Activated CD4-positive, alpha-beta T cell treated with anti-CD3 and anti-CD28 coated beads for 36 hours (primary cell): Measurements from ENCODE around the gene CYP20A1. TPM values are rescaled to one million over a fixed set of nuclear protein-coding genes. Genes with fewer than 3 reads are reported as not detected.
A peak's percentile ranks its signal among the peaks of the same experiment; 100 is the strongest.
"Not testable (repeated sequence)": the region's sequence is repeated elsewhere in the genome, so short reads cannot be mapped to it uniquely, and the experiment has no call there.

Experiments used
- ATAC-seq: fragments of 200-7000 bp; cut with Tn5 transposase; one replicate; pipeline ENCODE4 v1.10.0; 2021; ENCODE audit warnings: mild to moderate bottlenecking, moderate library complexity
- CTCF ChIA-PET: fragments of 350-600 bp; sonication (Branson Sonifier 250); formaldehyde crosslinking; loops from one replicate; lab custom pipeline; 2021; ENCODE audit warnings: antibody characterized with exemption; lab: Charles Lee
- POLR2A ChIA-PET: fragments of 350-600 bp; sonication (Branson Sonifier 250); formaldehyde crosslinking; loops from one replicate; lab custom pipeline; 2021; ENCODE audit warnings: antibody characterized with exemption, inconsistent platforms; lab: Charles Lee
- DNase-seq: peaks from one replicate; pipeline ENCODE4 v3.0.0-alpha.2; 2020
- H3K27ac Mint-ChIP-seq: one replicate; pipeline ENCODE4 v1.8.0; 2021; ENCODE audit warnings: mixed read lengths
- H3K27me3 Mint-ChIP-seq: one replicate; pipeline ENCODE4 v1.8.0; 2021; ENCODE audit warnings: mixed read lengths
- H3K36me3 Mint-ChIP-seq: one replicate; pipeline ENCODE4 v1.8.0; 2021; ENCODE audit warnings: low read depth, mixed read lengths
- H3K4me1 Mint-ChIP-seq: one replicate; pipeline ENCODE4 v1.8.0; 2021; ENCODE audit warnings: mixed read lengths
- H3K4me3 Mint-ChIP-seq: one replicate; pipeline ENCODE4 v1.8.0; 2021; ENCODE audit warnings: mild to moderate bottlenecking, moderate library complexity, mixed read lengths
- H3K9me3 Mint-ChIP-seq: one replicate; pipeline ENCODE4 v1.8.0; 2021; ENCODE audit warnings: low read depth, mixed read lengths
- intact Hi-C, 2 experiments: fragments of 100-400 bp; cut with DNase I in 1 of 2; cut with micrococcal nuclease in 1 of 2; formaldehyde crosslinking; loops; one replicate each; pipeline versions ENCODE4 v1.14.2 to v1.15.1; 2022 to 2024; cut with DNase I, micrococcal nuclease
- total RNA-seq, 2 experiments: library from RNA; stranded (reverse); gene quantifications; one replicate each; pipeline ENCODE4 v1.2.3, GENCODE V29; 2021

Gene CYP20A1
- total RNA-seq, 2 experiments from 2014 or later: 19.0 to 23.3 TPM

GRCh38 chr2:203237346-203238238 is 1.2 kb upstream of the CYP20A1 start:
- ChIA-PET CTCF (interaction anchor here (1.2 to 1.6 kb wide), 2 partner anchors 12 to 648 kb away, joined by 4 to 9 read pairs; no protein-coding TSS in a partner anchor), POLR2A (interaction anchor here (0.6 kb wide), 1 partner anchor 923 kb away, joined by 3 read pairs; no protein-coding TSS in a partner anchor)
- Mint-ChIP-seq H3K4me1 (peaks cover 22% of the 10 kb centered on the region), H3K27me3 (no peaks in the 10 kb centered on the region), H3K27ac (peak overlapping the region; percentile 73), H3K4me3 (peak overlapping the region; percentile 93), H3K36me3 (peaks cover 21% of the 10 kb centered on the region), H3K9me3 (no peaks in the 10 kb centered on the region)
- DNase-seq (no peak), ATAC-seq (no peak)
- intact Hi-C loops: loop anchor here (1.0 to 10.0 kb wide), 8 partner anchors 91 to 1457 kb away; partner anchors contain the start of genes ABI2 (in 1 of the 2), ALS2 (in 1 of the 2), FAM117B (in 1 of the 2) and ICA1L (in 1 of the 2)

- H3K27me3 Mint-ChIP-seq: no peaks in the 10 kb centered on the region
- peaks cover 27% of the 10 kb centered on the region for H3K36me3 Mint-ChIP-seq
- DNase-seq: no peak
- no peaks in the 10 kb centered on the region for H3K9me3 Mint-ChIP-seq
- peak overlapping the region; percentile 100 for H3K27ac Mint-ChIP-seq
- peak overlapping the region; percentile 93 for H3K4me3 Mint-ChIP-seq
- POLR2A ChIA-PET: interaction anchor here (0.6 kb wide), 1 partner anchor 923 kb away, joined by 3 read pairs; no protein-coding TSS in a partner anchor
- intact Hi-C loops: loop anchor here (1.0 to 10.0 kb wide), 8 partner anchors 90 to 1457 kb away; partner anchors contain the start of genes ABI2 (in 1 of the 2), ALS2 (in 1 of the 2), FAM117B (in 1 of the 2) and ICA1L (in 1 of the 2)
- CTCF ChIA-PET: interaction anchor here (1.2 to 1.6 kb wide), 2 partner anchors 13 to 649 kb away, joined by 4 to 9 read pairs; no protein-coding TSS in a partner anchor
- ATAC-seq: no peak
- peaks cover 28% of the 10 kb centered on the region for H3K4me1 Mint-ChIP-seq
Observed at GRCh38 chr2:203238292-203238703, 520 bp upstream of the CYP20A1 start.

GRCh38 chr2:203240491-203240890 is 1.7 kb downstream of the CYP20A1 start:
- intact Hi-C loops: no loop called here
- H3K27ac Mint-ChIP-seq: peak overlapping the region; percentile 100
- no peaks in the 10 kb centered on the region for H3K27me3 Mint-ChIP-seq
- H3K9me3 Mint-ChIP-seq: no peaks in the 10 kb centered on the region
- CTCF ChIA-PET: interaction anchor here (0.7 to 1.6 kb wide), 4 partner anchors 8 to 666 kb away, joined by 3 to 7 read pairs (median 3); no protein-coding TSS in a partner anchor
- H3K4me1 Mint-ChIP-seq: peaks cover 34% of the 10 kb centered on the region
- peaks cover 37% of the 10 kb centered on the region for H3K36me3 Mint-ChIP-seq
- no peak for ATAC-seq
- POLR2A ChIA-PET: interaction anchor here (1.7 kb wide), 1 partner anchor 330 kb away, joined by 4 read pairs; no protein-coding TSS in a partner anchor
- H3K4me3 Mint-ChIP-seq: peak overlapping the region; percentile 93
- DNase-seq: no peak

- H3K27ac Mint-ChIP-seq: peak overlapping the region; percentile 67
Observed at GRCh38 chr2:203242518-203242917, 3.7 kb downstream of the CYP20A1 start.

GRCh38 chr2:203246646-203247045 is 7.8 kb downstream of the CYP20A1 start:
- H3K9me3 Mint-ChIP-seq: no peaks in the 10 kb centered on the region
- ChIA-PET POLR2A (no interaction called here), CTCF (no interaction called here)
- DNase-seq: no peak
- H3K27ac Mint-ChIP-seq: no peak overlapping the region
- ATAC-seq: no peak
- peaks cover 19% of the 10 kb centered on the region for H3K4me1 Mint-ChIP-seq
- peaks cover 39% of the 10 kb centered on the region for H3K36me3 Mint-ChIP-seq
- intact Hi-C loops: no loop called here
- H3K4me3 Mint-ChIP-seq: no peak overlapping the region
- H3K27me3 Mint-ChIP-seq: no peaks in the 10 kb centered on the region

More at GRCh38 chr2:203242518-203242917, 3.7 kb downstream of the CYP20A1 start:
- Mint-ChIP-seq H3K4me3 (no peak overlapping the region), H3K36me3 (peaks cover 44% of the 10 kb centered on the region), H3K27me3 (no peaks in the 10 kb centered on the region), H3K4me1 (peaks cover 37% of the 10 kb centered on the region), H3K9me3 (no peaks in the 10 kb centered on the region)
- ATAC-seq (no peak), DNase-seq (no peak)
- CTCF ChIA-PET: interaction anchor here (0.7 to 1.3 kb wide), 2 partner anchors 9 to 525 kb away, joined by 3 to 4 read pairs; no protein-coding TSS in a partner anchor
- intact Hi-C loops: no loop called here
- POLR2A ChIA-PET: no interaction called here

- ATAC-seq (no peak), DNase-seq (no peak)
- H3K27ac Mint-ChIP-seq: peak overlapping the region; percentile 14
- CTCF ChIA-PET: no interaction called here
- peaks cover 48% of the 10 kb centered on the region for H3K36me3 Mint-ChIP-seq
- no peaks in the 10 kb centered on the region for H3K9me3 Mint-ChIP-seq
- no peaks in the 10 kb centered on the region for H3K27me3 Mint-ChIP-seq
- no peaks in the 10 kb centered on the region for H3K4me1 Mint-ChIP-seq
- no peak overlapping the region for H3K4me3 Mint-ChIP-seq
- intact Hi-C loops: no loop called here
- POLR2A ChIA-PET: no interaction called here
Observed at GRCh38 chr2:203252818-203253217, 14.0 kb downstream of the CYP20A1 start.

- CTCF ChIA-PET: not testable (repeated sequence)
Observed at GRCh38 chr2:203253422-203254095, 14.7 kb downstream of the CYP20A1 start.

GRCh38 chr2:203261326-203262159 is 22.7 kb downstream of the CYP20A1 start:
- H3K9me3 Mint-ChIP-seq: no peaks in the 10 kb centered on the region
- ChIA-PET POLR2A (no interaction called here), CTCF (interaction anchor here (0.7 to 0.9 kb wide), 2 partner anchors 16 to 554 kb away, joined by 3 to 4 read pairs; no protein-coding TSS in a partner anchor)
- intact Hi-C loops: no loop called here
- ATAC-seq: no peak
- peaks cover 30% of the 10 kb centered on the region for H3K36me3 Mint-ChIP-seq
- H3K4me3 Mint-ChIP-seq: no peak overlapping the region
- no peaks in the 10 kb centered on the region for H3K27me3 Mint-ChIP-seq
- no peak for DNase-seq
- H3K4me1 Mint-ChIP-seq: no peaks in the 10 kb centered on the region
- H3K27ac Mint-ChIP-seq: no peak overlapping the region

More at GRCh38 chr2:203253422-203254095, 14.7 kb downstream of the CYP20A1 start:
- POLR2A ChIA-PET: interaction anchor here (0.5 kb wide), 1 partner anchor 10 kb away, joined by 5 read pairs; no protein-coding TSS in a partner anchor
- H3K4me1 Mint-ChIP-seq, H3K27me3 Mint-ChIP-seq, H3K27ac Mint-ChIP-seq, H3K4me3 Mint-ChIP-seq, intact Hi-C loops, DNase-seq, ATAC-seq, H3K9me3 Mint-ChIP-seq: not testable (repeated sequence)
- peaks cover 51% of the 10 kb centered on the region for H3K36me3 Mint-ChIP-seq

- intact Hi-C loops: no loop called here
- Mint-ChIP-seq H3K9me3 (no peaks in the 10 kb centered on the region), H3K4me1 (no peaks in the 10 kb centered on the region), H3K4me3 (no peak overlapping the region), H3K27ac (no peak overlapping the region), H3K36me3 (peaks cover 22% of the 10 kb centered on the region), H3K27me3 (no peaks in the 10 kb centered on the region)
- DNase-seq: no peak
- ATAC-seq: no peak
- POLR2A ChIA-PET: no interaction called here
- CTCF ChIA-PET: no interaction called here
Observed at GRCh38 chr2:203279288-203279687, 40.5 kb downstream of the CYP20A1 start.

- Mint-ChIP-seq H3K36me3 (peaks cover 24% of the 10 kb centered on the region), H3K27me3 (no peaks in the 10 kb centered on the region), H3K4me1 (no peaks in the 10 kb centered on the region), H3K27ac (no peak overlapping the region), H3K4me3 (no peak overlapping the region), H3K9me3 (no peaks in the 10 kb centered on the region)
- ATAC-seq (no peak), DNase-seq (no peak)
- POLR2A ChIA-PET: no interaction called here
- CTCF ChIA-PET: interaction anchor here (0.5 to 1.0 kb wide), 4 partner anchors 17 to 173 kb away, joined by 3 read pairs; no protein-coding TSS in a partner anchor
- intact Hi-C loops: no loop called here
Observed at GRCh38 chr2:203280428-203281064, 41.7 kb downstream of the CYP20A1 start.
